Measurements from ENCODE around the gene MEX3D.

DNA sequence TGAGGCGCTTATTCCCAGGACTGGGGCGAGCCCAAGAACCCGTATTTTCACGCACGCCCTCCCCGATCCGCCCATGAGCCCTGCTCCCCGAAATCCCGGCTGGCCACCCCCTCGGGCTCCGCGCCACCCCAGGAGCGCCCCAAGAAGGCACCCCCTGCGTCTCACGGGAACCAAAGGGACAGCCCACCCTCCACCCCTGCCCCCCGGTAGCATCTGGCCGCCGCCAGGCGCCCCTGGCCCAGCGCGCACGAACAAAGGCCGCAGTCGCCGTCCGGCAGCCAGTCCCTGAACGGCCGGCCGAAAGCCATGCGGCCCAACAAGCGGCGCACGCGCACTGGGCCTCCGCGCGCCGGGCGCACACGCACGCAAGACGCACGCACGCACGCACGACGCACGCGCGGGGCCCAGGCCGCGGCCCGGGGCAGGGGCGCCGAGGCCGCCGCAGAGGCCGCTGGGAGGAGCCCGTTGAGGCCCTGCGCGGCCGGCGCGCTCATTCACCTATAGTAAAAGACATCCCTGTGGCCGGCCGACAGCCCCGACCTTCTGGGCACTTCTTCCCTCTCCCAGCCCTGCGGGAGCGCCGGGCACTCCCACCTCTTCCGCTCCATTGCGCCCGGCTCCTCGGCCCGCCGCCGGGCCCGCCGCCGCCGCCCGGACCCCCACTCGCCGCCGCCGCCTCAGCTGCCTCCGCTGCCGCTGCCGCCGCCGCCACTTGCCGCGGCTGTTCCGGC lies 24.1 kb upstream of the MEX3D start:
- TF ChIP-seq, protein P1, sequence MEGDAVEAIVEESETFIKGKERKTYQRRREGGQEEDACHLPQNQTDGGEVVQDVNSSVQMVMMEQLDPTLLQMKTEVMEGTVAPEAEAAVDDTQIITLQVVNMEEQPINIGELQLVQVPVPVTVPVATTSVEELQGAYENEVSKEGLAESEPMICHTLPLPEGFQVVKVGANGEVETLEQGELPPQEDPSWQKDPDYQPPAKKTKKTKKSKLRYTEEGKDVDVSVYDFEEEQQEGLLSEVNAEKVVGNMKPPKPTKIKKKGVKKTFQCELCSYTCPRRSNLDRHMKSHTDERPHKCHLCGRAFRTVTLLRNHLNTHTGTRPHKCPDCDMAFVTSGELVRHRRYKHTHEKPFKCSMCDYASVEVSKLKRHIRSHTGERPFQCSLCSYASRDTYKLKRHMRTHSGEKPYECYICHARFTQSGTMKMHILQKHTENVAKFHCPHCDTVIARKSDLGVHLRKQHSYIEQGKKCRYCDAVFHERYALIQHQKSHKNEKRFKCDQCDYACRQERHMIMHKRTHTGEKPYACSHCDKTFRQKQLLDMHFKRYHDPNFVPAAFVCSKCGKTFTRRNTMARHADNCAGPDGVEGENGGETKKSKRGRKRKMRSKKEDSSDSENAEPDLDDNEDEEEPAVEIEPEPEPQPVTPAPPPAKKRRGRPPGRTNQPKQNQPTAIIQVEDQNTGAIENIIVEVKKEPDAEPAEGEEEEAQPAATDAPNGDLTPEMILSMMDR (IDR thresholded peaks at IDR 0.05), result no peak
- TF ChIP-seq POLR2A (IDR thresholded peaks at IDR 0.05), result no peak
- peak; percentile 54 to 76 (median 66) for TF ChIP-seq POLR2AphosphoS5 (IDR thresholded peaks at IDR 0.05)

Measured in sigmoid colon (tissue), 4 donors.